Fibroblast of villous mesenchyme (primary cell): Measurements from ENCODE around the gene GPR37L1. TPM values are rescaled to one million over a fixed set of nuclear protein-coding genes. Genes with fewer than 3 reads are reported as not detected.
"Not testable (repeated sequence)": the region's sequence is repeated elsewhere in the genome, so short reads cannot be mapped to it uniquely, and the experiment has no call there.

ENCODE experiments used
- DNase-seq: peaks from one replicate; pipeline ENCODE4 v3.0.0-alpha.2; 2010; ENCODE audit warnings: low read depth
- H3K4me3 ChIP-seq: 2 replicates; pipeline ENCODE4 v1.5.1; 2011; ENCODE audit warnings: low read depth, mild to moderate bottlenecking, low read length
- total RNA-seq: library from RNA; depleted of rRNA; stranded (reverse); fragments of >200 nt; gene quantifications from 2 replicates; pipeline ENCODE4 v1.2.3, GENCODE V29; 2012
- TF ChIP-seq, protein P1 (sequence below): IDR thresholded peaks from 2 replicates; pipeline ENCODE4 v1.5.1; 2012; ENCODE audit warnings: low read depth, mild to moderate bottlenecking, low read length; ENCODE audit not compliant: insufficient read depth

Gene GPR37L1
- total RNA-seq, 1 donor = under 0.01 TPM

DNA sequence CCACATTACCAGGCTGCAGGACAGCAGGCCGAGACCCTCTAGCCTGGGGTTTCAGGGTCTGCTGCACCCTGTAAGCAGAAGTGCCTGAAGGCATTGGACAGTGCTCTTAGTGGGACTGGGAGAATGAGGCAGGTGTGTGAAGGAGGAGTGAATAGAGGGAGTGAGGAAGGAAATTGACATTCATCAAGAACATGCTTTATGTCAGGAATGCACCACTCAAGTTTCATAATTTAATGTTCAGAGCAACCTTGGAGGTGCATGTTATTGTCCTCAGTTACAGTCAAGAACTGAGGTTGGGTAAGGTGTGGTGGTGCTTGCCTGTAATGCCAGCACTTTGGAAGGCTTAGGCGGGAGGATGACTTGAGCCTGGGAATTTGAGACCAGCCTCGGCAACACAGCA is 11.7 kb upstream of the GPR37L1 start:
- no peak overlapping the region for H3K4me3 ChIP-seq
- no peak for DNase-seq
- TF ChIP-seq, protein P1, sequence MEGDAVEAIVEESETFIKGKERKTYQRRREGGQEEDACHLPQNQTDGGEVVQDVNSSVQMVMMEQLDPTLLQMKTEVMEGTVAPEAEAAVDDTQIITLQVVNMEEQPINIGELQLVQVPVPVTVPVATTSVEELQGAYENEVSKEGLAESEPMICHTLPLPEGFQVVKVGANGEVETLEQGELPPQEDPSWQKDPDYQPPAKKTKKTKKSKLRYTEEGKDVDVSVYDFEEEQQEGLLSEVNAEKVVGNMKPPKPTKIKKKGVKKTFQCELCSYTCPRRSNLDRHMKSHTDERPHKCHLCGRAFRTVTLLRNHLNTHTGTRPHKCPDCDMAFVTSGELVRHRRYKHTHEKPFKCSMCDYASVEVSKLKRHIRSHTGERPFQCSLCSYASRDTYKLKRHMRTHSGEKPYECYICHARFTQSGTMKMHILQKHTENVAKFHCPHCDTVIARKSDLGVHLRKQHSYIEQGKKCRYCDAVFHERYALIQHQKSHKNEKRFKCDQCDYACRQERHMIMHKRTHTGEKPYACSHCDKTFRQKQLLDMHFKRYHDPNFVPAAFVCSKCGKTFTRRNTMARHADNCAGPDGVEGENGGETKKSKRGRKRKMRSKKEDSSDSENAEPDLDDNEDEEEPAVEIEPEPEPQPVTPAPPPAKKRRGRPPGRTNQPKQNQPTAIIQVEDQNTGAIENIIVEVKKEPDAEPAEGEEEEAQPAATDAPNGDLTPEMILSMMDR = no peak

GRCh38 chr1:202111589-202111988 is 11.1 kb upstream of the GPR37L1 start:
- H3K4me3 ChIP-seq, DNase-seq: not testable (repeated sequence)

DNA sequence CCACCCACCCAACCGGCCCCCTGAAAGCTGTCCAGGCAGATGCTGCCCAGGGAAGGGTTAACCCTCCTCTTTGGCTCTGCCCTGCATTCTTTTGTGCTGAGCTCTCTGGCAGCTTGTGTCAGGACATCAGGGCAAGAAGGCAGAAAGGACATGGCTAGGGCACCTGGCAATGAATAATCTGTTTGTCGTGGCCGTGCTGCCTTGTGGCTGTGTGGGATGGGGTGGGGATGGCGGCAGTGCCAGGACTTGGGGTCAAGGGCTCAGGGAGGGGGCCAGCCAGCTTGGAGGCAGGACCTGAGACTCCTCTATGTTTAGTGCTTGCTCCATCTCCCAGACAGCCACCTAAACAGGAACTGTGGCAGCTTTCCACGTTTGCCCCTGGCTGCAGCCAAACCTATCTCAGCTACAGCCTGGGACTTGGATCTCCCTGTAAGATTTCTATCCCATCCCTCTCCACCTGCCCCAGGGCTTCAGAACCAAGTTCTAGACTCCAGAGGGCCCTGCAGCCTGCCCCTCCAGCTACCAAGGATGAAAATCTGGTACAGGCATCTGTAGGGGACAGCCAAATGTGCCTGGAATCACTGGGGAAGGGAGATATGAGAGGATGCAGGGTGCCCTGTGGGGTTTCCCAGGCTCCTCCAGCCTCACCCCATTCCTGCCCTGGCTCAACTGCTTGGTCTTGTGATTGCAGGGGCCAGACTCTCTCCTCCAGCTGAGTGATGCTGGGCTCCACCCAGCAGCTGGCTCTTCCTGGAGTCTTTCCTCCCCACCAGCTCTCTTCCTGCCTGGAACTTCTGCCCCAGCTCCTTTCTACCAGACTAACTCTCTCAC is 9.6 kb upstream of the GPR37L1 start:
- TF ChIP-seq, protein P1 = no peak
- DNase-seq = peak; percentile 19
- H3K4me3 ChIP-seq = no peak overlapping the region

- TF ChIP-seq, protein P1 = no peak
- no peak overlapping the region for H3K4me3 ChIP-seq
- no peak for DNase-seq
Observed at GRCh38 chr1:202113690-202114300, 8.9 kb upstream of the GPR37L1 start.

GRCh38 chr1:202116287-202116686 is 6.4 kb upstream of the GPR37L1 start:
- TF ChIP-seq, protein P1 = no peak
- no peak overlapping the region for H3K4me3 ChIP-seq
- no peak for DNase-seq

DNA sequence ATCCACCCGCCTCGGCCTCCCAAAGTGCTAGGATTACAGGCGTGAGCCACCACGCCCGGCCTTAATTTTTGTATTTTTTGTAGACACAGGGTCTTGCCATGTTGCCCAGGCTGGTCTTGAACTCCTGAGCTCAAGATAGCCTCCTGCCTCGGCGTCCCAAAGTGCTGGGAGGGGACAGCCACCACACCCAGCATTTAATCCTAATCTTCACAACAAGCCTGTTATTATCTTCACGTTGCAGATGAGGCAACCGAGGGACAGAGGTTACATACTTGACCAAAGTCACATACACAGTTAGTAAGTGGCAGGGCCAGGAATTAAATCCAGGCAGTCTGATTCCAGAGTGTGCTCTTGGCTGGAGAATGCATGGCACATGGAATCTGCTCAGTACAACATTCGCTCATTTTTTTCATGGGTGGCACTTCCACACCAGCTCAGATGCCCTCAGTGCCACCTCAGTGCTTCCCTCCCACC is 4.8 kb upstream of the GPR37L1 start:
- DNase-seq = no peak
- H3K4me3 ChIP-seq = no peak overlapping the region
- TF ChIP-seq, protein P1 = no peak

DNA sequence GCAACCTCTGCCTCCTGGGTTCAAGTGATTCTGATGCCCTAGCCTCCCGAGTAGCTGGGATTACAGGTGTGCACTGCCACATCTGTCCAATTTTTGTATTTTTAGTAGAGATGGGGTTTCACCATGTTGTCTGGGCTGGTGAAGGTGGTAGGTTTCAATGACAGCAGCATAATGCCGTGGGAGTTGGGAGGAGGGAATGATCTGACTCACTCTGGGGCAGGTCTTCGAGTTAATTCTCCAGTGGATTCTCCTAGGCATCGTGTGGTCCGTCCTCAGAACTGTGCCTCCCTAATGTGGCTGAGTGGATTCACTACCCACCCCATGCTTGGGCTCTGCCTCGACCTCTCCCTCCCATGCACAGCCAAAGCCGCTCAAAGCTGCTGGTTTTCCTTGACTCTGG is 1.7 kb upstream of the GPR37L1 start:
- TF ChIP-seq, protein P1 = no peak
- no peak overlapping the region for H3K4me3 ChIP-seq
- no peak for DNase-seq
